Hypothalamus (tissue), 51 donors: Measurements from ENCODE around the gene TMEM150A.
"Not testable (repeated sequence)": the region's sequence is repeated elsewhere in the genome, so short reads cannot be mapped to it uniquely, and the experiment has no call there.

Source experiments
- DNase-seq, 51 donors: peaks; one replicate each; lab custom pipeline; 2025; lab: John Stamatoyannopoulos, UW

The TMEM150A gene, protein sequence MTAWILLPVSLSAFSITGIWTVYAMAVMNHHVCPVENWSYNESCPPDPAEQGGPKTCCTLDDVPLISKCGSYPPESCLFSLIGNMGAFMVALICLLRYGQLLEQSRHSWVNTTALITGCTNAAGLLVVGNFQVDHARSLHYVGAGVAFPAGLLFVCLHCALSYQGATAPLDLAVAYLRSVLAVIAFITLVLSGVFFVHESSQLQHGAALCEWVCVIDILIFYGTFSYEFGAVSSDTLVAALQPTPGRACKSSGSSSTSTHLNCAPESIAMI

DNA sequence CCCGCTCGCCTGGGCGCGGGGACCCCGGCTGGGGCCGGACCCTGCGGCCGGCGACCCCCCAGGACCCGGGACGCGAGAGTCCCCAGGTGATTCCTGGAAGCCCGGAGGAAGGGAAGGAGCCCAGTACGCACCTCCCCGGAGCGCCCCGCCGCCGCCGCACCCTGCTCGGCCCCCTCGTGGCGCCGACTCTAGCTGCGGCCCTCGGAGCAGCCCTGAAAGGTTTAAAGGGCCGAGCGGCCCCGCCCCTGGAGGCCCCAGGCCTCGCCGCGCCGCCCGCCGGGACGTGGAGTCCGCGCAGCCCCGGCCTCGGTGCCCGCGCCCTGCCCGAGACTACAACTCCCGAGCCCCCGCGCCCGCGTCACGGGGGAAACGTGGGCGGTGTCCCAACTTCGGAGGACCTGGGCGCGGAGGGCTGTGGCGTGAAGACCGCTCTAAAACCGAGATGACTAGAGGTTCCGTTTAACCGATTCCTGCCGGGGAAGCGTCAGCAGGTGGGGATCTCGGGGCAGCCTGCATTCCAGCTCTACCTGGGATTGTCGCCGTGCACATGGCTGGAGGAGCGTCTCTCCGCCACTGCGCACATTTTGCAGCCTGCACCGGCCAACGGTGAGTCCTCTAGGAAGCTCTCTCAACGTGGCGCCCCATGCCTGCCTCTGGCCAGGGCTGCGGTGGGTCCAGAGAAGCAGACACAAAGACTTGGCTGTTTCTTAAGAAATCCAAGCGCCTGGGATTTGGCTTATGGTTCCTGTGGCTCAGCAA is at the start of gene TMEM150A:
TMEM150A (minus strand) TSS at position 223 of the 759 bp plus-strand sequence. CDS start 750 bp downstream, outside the sequence.
- peak; percentile 48 to 98 (median 89) for DNase-seq

DNA sequence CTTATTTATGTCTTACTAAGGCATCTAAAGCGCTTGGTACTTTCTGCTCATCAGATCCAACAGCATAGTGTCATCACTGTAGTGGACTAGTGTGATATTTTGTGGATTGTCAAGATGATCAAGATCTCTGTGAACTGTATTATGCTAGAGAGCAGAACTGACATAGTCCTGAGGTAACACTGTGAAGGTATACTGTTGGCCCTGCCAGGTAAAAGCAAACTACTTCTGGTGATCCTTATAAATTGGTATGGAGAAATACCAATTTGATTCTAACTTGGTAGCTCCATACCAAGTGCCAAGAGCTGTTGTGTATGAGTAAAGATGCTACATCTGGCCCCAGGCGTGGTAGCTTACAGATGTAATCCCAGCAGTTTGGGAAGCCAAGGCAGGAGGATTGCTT is 49.6 kb upstream of the TMEM150A start:
- no peak for DNase-seq

DNA sequence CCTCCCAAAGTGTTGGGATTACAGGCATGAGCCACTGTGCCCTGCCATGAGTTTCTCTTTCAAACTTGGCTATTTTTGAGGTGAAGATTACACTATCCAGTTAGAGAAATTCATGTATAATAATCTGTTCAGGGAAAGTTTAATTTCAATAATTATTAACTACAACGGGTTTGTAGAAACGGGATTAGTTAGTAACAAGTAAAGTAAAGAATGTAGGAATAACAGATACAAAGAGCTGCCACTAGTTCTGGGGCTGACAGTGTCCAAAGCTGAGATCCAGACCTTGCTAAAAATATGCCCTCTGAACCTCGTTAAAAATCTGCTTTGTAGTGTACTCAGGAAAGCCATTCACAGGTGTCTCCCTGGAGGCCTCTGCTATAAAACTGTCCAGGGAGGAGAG is 48.6 kb upstream of the TMEM150A start:
- no peak for DNase-seq

DNA sequence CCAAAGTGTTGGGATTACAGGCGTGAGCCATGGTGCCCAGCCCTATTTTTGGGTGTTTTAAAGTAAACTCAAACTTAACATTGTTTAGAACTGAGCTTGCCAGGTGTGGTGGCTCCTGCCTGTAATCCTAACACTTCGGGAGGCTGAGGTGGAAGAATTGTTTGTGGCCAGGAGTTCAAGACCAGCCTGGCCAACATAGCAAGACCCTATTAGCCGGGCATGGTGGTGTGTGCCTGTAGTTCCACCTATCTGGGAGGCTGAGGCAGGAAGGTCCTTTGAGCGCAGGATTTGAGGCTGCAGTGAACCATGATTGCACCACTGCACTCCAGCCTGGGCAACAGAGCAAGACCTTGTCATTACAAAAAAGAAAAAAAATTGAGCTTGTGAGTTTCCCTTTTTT is 48.0 kb upstream of the TMEM150A start:
- DNase-seq, result no peak

DNA sequence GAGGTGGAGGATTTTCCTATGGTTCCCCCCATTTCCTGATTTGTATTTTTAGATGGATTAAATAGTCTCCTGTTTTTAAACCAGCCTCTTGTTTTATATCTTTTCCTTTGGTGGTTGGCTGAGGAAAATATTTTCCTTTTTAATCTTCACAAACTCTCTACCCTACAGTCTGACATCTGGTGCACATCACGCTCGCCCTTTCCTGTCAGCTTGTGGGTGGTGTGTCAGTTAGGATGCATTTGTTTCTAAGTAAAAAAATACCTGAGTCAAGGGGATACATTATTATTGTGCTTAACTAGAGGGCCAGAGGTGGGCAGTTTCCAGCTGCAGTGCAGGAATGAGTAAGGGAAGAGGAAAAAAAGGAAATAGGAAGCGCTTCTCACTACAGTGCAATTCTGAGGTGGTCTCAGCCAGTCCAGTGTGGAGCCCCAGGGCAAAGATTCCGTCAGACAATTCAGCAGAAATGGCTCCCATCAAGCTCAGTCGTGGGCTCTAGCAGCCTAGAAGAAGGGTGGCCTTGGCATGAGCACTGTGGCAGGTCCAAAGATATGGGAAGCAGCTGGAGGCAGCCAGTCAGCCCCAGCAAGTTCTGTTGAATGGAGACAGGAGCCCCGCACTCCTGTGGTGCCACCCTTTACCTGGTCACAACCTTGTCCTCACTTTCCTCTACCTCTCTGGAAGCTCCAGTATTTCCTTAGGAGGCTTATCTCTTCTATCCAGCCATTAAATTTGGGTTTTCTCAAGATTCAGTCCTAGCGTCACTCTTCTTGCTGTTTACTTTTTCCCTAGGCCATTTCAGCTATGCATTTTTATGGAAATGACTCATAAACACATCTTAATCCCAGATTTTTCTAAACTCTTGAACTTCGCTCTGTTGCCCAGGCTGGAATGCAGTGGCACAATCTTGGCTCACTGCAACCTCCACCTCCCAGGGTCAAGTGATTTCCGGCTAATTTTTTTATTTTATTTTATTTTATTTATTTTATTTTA is 47.0 kb upstream of the TMEM150A start:
- DNase-seq, result no peak

DNA sequence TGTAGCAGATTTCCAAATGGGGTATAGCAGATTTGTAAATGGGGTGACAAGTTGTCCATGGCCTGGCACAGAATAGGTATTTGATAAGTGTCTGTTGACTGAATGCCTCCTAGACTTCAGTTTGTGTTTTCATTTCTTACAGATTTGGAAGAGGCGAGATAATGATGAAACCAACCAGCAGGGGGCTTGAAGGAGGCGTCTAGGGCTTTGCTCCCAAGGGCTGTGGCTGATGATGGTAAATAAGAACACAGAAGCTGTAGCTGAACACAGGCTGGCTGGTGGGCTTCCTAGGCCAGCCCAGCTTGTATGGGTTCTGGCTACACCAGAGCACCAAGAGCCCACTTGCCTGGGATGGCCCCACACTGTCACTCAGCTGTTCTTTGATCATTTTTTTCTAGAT is 46.1 kb upstream of the TMEM150A start:
- peak in 1 of 51 donors; percentile 5 for DNase-seq

DNA sequence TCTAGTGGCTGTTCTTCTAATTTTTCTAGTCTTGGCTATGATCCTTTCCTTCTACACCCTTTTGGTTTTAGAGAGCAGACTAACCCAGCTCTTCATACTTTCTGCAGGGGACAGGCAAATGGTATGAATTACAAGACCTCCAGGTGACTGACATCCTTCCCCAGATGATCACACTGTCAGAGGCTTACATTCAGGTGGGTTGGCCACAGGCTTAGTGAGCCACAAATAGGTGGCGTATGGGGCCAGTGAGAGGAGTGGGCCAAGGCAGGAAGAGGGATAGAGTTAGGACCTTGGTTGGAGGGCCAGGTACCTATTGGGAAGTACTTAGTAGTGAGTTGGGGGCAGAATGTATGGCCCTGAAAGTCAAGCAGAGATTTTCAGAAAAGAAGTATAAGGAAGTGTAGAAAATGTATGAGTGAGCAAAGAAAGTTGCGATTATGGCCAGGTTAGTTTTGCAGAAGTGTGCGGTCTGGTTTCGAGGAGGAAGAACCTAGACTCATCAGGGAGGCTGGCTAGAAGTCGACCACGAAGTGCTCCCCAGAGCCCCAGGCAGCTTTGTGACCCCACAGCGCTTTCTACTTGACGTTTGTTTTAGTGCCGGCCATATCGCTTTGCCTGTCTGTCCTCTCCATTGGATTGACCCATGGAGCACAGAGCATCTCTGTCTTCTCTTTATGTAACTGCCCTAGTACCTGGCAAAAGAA is 45.5 kb upstream of the TMEM150A start:
- peak in 1 of 51 donors; percentile 4 for DNase-seq

DNA sequence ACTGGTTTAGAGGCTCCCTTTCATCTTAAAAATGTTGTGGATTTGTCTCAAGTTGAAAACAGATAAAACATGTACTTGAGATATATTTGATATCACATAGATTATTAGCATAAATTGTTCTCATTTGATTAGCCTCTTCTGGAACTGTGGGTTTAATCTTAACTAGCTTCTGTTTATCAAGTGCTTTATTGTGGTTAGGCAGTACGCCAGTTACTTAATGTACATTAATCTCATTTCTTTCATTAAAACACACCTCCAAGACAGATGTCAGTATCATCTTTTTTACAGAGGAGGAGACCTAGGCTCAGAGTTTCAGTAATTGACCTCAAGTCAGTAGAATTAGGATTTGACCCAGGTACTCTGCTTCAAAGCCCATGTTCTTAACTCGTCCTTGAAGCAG is 43.7 kb upstream of the TMEM150A start:
- no peak for DNase-seq

DNA sequence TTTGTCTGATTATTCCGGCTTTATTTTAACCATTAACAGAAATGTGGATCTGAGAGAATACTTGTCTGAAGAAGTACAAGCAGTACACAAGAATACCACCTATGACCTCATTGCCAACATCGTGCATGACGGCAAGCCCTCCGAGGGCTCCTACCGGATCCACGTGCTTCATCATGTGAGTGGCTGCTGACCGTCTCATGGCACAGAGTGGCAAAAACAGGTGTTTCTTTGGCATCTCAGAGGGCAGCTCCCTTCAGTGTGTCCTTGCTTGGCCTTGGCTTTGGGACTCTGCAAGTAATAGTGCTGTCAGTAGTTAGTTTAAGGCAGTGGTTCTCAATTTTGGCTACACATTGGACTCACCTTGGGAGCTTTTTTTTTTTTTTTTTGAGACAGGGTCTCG is 42.4 kb upstream of the TMEM150A start:
- no peak for DNase-seq

DNA sequence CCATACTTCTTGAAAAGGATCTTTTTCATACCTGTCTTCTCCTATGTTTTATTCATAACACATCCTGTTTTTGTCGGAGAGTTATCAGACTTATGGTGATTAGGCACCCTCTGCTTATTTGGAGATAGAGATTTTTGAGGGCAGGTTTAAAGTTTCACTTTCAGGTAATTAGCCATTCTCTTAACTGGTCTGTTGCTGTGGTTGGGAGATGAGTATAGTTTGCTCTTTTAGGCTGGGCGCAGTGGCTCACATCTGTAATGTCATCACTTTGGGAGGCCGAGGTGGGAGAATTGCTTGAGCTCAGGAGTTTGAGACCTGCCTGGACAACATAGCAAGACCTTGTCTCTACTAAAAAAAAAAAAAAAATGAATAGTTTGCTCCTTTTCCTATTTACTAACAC is 40.2 kb upstream of the TMEM150A start:
- DNase-seq, result no peak

DNA sequence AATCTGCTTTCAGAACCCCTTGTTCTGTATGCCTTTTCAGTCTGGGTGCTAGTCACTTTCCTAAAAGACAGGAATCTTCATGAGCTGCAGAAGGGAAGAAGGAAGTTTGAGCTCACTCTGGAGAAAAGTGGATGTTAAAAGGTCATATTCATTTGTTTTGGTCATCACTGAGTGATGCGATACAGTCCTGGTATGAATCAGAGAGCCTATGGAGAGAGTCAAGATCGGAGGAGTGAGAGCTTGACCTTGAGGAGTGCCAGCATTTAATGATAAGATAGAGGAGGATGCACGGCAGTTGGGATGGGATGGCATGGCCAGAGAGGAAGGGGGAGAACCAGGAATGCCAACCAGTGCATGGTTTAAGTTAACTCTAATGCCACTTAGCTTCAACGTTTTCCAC is 33.1 kb upstream of the TMEM150A start:
- DNase-seq, result no peak

DNA sequence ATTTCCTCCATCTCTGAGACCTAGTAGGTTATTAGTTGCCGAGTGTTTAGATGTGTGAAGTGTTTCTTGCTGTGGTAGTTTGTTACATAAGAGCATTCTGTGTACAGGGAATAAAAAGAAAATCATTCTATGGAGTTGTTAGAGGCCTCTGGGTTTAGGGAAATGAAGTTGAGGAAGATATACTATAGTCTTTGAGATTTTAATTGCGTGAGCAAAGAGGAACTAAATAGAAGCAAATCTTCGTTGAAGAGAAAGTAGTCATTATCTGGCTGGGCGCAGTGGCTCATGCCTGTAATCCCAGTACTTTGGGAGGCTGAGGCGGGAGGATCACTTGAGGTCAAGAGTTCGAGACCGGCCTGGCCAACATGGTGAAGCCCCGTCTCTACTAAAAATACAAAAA is 32.5 kb upstream of the TMEM150A start:
- no peak for DNase-seq

DNA sequence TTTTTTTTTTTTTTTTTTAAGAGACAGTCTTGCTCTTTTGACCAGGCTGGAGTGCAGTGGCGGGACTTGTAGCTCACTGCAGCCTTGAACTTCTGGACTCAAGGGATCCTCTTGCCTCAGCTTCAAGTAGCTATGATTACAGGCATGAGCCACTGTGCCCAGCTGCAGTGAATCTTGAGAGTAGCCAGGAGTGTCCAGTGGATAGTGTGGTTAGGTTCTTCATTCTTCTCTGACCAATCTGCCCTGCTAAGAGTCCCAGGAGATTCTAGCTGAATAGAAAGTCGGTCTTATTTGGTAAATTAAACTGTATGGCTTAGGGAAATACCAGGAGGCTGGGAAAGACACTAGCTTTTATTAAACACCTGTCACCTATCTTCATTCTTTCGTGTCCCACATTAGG is 28.8 kb upstream of the TMEM150A start:
- DNase-seq, result no peak

DNA sequence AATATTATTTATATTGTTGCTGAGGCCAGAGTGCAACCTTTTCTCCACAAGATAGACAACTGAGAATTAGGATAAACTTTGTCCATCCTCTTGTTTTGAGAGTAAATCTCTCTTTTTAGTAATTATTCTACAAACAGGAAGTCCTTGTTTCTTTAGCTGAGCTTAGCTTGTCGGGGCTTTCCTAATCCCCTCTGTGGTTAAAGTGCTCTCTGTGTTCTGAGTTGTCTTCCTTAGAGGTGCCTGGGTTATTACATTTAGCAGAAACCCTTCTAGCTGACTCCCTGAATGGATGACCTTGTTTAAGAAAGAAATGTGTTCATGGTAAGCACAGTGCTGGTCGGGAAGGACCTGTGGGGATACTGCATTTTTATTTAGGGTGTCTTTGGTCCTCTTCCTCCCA is 26.2 kb upstream of the TMEM150A start:
- no peak for DNase-seq

DNA sequence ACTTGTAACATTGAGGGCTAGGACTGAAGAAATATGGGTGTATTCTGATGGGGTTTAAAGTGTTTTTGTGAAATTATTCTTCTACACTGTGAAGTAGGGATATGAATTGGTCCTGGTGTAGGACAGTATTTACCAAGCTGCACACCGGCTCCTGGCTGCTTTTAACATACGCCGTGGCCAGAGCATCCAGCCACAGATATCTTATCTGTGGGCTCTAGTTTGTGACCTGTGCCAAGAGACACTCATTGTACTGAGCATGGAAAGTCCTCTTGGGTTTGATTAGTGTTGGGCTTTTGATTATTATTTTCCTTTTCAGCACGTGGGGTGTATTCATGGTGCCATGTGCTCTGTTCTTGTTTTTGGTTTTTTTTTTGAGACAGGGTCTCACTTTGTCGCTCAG is 21.5 kb upstream of the TMEM150A start:
- no peak for DNase-seq

DNA sequence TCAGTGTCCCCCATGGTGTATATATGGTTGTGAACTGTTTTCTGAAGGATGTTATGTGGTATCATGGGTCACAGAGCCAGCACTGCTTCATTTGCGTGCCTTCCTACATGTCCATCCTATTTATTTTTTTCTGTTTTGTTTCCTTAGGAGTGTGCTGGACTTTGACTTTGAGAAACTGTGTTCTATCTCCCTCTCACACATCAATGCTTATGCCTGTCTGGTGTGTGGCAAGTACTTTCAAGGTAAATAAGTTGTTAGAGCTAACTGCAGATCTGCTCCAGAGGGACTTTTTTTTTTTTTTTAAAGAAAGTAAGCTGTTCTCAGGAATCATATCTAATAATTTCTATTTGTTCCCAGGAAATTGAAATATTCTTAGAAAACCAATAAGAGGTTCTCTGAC is 18.8 kb upstream of the TMEM150A start:
- no peak for DNase-seq

DNA sequence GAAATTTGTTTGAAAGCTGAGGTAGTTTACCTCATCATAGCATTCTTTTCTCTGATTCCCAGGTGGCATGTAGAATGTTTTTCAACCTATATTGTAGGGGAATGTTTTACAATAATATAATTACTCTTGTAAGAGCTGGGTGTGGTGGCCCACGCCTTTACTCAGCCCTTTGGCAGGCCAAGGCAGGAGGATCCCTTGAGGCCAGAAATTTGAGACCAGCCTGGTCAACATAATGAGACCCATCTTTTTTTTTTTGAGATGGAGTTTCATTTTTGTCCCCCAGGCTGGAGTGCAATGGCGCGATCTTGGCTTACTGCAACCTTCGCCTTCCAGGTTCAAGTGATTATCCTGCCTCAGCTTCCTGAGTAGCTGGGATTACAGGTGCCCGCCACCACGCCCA is 17.1 kb upstream of the TMEM150A start:
- DNase-seq, result no peak

DNA sequence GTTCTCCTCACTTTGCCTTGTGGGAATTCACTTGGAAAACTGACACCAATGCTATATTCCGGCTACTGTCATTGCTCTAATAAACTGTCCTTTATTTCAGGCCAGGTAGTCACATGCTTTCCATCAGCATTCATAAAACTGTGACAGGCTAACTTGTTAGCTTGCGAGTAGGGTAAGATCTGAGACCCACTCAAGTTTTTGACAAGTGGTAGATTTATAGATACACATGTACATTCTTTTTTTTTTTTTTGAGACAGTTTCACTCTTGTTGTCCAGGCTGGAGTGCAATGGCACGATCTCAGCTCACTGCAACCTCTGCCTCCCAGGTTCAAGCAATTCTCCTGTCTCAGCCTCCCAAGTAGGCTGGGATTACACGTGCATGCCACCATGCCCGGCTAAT is 15.2 kb upstream of the TMEM150A start:
- DNase-seq, result not testable (repeated sequence)

DNA sequence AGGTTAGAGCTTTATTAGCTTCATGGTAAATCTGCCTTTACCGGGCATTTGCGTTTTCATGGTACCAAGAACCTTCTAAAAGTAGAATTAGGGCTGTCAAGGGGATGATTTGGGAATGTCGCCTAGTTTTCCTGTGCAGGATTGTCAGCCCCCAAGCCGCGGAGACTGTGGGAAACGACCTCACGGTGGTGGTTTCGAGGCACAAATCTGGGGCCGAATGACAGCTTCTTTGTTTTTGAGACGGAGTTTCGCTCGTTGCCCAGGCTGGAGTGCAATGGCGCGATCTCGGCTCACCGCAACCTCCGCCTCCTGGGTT is 12.9 kb upstream of the TMEM150A start:
- no peak for DNase-seq

DNA sequence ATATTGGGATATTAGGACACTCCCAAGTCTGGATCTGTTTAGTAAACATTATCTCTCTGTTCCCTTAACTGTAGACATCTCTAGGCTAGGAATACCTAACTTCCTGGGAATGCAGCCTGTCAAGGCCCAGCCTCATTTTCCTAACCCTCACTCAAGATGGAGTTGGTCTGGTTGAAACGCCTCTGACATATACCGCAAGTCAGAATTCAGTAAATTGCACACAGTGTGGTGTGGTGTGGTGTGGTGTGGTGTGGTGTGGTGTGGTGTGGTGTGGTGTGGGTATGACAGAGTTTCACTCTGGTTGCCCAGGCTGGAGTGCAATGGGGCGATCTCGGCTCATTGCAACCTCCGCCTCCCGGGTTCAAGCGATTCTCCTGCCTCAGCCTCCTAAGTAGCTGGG is 12.3 kb upstream of the TMEM150A start:
- not testable (repeated sequence) for DNase-seq
